Activated CD4-positive, alpha-beta T cell treated with anti-CD3 and anti-CD28 coated beads for 48 hours (primary cell): ENCODE measurements around the gene ADAMTS6.
"Not testable (repeated sequence)": the region's sequence is repeated elsewhere in the genome, so short reads cannot be mapped to it uniquely, and the experiment has no call there.

Experiments used
- DNase-seq: peaks from one replicate; pipeline ENCODE4 v3.0.0-alpha.2; 2020

Gene ADAMTS6

DNA sequence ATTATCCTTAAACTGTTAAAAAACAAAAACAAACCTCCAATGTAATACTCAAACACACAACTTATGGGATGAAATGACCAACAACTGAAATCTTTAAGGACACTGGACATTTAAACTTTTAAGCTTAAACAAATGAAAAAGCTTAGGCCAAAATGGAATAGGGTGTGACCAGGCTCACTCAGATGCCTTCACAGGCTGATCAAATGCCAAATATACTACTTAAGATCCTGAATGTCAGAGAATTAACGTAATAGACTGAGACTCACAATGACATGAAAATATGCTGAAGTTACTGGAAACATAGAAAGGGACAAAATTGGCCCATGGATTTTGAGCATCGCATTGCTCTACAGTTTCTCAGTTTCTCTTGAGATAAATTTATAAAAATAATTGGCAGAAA lies 286.8 kb downstream of the ADAMTS6 start:
- DNase-seq, result no peak

DNA sequence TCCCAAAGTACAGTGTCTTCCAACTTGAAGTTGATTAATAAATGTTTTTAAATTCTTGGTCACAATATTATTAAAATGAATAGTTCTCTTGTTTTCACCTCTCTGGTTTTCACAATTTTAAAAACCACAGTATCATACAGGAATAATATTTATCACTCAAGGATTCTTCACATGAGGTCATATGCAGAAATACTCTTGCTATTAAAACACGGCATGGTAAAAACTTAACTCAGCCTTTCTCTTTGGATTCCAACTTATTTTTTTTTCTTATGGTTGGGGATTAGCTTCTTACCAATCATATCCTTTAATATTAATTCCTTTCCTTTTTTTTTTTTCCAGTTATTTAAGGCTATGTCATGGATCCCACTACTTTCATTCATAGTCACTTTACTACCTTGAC lies 289.4 kb downstream of the ADAMTS6 start:
- no peak for DNase-seq

DNA sequence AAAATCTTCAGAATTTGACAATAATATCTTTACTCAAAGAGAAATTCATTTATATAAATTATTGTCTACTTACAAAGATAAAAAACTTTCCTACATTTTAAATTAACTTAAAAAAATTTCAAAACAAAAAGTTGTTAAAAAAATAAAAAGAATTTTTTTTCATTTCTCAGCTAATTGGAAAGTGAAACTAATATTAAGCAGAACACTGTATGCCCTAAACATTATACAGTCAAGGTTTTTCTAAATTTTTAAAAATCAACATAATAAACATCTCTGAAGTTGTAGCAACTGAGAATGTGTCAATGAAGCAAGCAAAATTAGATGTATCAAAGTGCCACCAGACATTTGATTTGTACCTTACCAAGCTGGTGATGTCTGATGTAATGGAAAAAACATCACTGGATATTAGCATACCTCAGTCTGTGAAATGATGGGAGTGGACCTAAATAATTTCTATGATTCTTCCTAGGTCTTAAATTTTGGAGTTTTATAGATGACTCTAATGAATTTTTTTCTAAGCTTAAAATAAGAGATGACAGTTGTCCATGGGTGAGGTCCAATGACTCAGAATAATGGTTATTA lies 290.1 kb downstream of the ADAMTS6 start:
- no peak for DNase-seq

DNA sequence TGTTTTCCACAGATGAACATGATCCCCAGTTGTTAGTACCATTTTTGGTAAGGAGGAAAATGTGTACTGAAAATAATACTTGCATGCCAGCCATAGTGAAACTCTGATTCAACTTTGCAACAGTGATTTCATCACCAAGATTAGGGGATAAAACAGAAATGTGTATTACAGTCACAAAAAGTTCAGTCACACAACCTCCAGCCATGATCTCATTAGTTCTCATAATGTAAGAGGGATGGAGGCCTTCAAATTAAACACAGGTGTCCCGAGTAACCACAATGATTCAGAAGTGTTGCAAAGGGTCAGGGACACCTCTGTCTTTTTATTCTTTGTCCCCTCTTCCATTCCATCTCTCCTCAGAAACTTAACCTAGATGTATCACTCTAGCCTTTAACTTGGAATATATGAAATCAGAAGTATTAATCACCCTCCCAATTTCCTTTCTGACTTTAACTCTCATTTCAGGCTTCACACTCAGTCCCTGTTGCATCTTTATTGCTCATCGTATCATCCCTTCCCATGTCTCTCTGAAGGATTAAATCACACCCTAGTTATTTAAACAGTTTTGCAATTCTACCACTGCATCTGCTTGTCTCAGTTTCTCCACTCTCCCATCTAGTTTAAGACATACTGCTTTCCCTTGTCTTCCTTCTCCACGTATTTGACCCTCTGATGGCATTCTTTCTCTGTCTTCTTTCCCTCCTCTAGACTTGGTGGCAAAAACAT lies 291.2 kb downstream of the ADAMTS6 start:
- peak; percentile 8 for DNase-seq

DNA sequence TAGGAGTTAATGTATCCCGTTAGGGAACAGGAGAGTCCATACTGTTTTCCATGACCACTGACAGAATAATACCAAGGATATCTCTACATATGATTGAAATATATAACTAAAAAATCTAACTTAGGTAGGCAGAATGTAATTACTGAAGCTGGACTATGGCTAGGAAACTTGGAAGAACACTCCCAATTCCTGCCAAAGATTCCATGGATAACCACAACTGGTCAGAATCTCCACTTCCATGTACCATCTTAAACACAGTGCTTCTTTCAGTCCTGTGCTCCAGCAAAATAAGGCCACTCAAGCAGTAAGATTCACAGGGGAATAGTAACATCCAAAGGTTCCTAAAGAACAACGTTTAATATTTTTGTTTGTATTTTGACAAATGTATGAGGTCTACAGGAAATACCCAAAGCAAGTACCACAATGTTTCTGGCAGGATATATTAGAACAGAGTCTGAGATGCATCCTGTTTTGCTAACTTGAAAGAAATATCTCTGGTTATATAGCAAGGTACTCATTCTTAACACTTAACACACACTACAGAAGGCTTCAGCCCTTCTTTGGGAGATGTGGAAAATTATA lies 295.0 kb downstream of the ADAMTS6 start:
- no peak for DNase-seq

DNA sequence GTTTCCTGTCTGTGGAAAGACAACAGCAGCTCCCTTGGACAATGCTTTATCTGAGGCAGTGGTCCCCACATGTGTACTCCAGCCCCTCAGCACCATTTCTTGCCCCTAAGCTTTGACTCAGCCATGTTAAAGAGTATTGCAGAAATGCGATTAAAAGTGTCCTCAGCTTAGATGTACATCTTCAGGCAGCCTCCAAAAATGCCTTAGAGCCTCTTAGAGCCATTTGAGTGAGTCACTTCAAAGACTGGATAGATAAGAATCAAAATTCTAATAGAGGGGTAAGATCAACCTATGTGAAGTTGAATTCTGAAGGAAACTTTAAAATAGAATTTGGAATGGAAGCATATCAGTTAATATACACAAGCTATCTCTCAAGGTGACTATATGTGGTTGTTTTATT lies 296.3 kb downstream of the ADAMTS6 start:
- DNase-seq, result no peak

DNA sequence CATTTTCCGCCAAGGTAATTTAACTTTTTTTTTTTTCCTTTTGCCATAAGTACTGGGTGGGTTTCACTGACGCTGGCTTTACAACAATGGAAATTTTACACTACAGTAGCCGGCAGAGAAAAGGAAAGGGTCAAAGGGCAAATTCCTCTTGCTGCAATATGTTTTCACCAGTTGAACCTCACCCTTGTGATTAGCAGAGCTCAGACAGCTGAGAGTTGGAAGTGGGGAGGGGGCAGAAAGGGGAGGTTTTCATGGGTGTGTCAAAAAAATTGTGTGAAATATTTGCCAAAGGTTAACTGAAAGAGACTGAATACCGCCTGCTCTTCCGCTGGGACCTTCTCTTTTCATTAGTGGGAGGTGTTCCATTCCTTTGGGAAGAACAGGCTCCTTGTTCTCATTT lies 296.9 kb downstream of the ADAMTS6 start:
- DNase-seq, result no peak

DNA sequence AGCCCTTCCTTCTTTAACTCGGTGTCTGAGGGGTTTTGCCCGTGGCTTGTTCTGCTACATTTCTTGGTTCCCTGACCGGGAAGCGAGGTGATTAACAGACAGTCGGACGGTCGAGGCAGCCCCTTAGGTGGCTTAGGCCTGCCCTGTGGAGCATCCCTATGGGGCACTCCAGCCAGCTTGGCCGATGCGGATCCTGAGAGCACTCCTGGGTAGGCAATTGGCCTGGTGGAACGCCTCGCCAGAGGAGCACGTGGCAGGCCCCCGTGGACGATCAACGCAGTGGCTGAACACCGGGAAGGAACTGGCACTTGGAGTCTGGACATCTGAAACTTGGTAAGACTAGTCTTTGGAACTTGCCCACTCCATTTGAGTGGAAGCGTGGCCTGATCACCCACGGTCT lies 307.5 kb downstream of the ADAMTS6 start:
- DNase-seq, result not testable (repeated sequence)

DNA sequence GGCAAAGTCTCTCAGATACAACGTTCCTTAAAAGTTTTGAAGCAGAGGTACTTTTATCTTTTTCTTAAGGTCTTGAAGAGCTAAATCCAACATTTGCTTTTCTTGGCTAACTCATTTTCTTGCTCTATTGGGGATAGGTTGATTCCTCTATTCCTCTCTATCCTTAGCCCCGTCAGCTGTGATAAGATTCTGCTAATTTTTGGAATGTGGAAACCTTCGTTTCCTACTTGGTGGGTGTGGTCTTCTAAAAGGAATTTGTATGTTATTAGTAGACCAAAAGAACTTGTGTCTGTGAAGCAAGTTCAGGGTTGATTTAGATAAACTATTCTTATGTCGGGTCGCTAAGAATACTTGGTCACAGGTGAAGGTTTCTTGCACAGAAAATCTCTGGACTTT lies 308.6 kb downstream of the ADAMTS6 start:
- DNase-seq, result no peak

DNA sequence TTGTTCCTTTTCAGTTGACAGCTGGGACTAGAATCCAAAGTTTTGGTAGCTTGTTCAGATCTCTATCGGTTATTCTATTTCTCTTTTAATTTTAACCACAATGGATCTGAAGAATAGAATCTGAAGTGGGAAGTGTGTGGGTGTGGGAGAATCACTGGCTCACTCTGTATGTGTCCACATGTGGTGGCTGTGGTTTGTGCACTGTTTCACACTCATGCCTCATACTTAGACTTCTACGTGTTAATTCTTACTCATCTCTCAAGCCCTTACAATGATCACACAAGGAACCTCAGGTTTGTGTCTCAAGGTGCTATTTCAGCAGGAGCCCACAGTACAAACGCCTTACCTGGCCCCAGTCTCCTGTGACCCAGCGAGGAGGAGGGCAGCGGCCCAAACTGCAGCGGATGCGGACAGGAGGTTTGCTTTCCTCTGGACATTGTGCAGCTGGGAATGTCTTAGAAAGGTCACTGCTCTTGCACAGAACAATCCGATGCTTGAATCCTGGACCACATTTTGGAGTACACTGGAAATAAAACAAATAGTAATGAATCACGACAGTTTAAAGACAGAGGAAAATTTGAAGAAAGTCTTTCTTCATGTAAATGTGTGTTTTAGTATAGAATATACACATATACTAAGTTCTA lies 309.1 kb downstream of the ADAMTS6 start:
- peak; percentile 83 for DNase-seq

DNA sequence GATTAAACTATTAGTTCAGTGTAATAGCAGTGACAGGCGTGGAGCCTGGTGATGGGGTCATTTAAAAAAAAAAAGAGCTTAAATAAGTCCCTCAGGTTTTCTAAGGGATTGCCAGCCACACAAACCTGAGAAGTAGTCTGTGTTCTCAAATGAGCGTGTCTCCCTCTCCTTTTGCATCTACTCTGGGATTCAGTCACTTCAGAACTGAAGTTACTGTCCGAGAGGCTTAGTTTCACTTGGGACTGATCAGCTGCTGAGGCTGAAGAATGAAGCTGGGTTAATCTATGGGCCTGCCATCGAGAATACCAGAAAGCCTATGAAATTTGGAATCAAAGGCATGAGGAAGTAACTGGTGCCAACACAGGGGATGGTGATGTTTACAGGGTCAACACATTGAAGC lies 310.1 kb downstream of the ADAMTS6 start:
- no peak for DNase-seq

DNA sequence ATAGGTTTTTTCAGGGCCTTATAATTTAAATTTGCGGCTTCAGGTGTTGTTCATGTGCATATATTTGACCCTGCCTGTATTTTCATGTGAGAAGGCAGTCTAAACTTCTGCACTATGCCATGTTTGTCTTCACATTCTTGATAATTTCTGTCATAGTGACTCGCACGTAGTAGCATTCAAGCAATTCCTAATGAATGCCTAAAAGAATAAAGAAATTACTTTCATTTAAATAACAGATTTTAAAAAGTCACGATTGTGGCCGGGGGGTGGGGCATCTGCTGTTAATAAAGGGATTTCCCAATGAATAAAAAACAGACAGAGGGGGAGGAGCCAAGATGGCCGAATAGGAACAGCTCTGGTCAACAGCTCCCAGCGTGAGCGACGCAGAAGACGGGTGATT lies 318.0 kb downstream of the ADAMTS6 start:
- no peak for DNase-seq

DNA sequence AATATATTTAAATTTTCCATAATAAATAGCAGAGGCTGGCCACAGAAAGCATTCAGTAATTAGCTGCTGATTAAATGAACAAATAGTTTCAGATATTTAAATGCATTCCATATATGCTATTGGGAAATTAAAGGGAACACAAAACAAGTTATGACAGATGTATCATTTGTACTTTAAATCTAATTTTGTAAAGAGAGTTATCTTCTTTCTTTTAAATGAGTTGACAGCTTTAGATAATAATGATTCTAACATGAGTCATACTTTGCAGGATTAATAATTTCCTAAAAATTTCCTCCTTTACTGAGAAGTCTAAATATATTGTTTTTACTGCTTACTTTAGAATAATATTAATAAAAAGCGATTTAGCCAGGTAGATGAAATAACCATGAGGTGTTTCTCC lies 320.1 kb downstream of the ADAMTS6 start:
- no peak for DNase-seq

DNA sequence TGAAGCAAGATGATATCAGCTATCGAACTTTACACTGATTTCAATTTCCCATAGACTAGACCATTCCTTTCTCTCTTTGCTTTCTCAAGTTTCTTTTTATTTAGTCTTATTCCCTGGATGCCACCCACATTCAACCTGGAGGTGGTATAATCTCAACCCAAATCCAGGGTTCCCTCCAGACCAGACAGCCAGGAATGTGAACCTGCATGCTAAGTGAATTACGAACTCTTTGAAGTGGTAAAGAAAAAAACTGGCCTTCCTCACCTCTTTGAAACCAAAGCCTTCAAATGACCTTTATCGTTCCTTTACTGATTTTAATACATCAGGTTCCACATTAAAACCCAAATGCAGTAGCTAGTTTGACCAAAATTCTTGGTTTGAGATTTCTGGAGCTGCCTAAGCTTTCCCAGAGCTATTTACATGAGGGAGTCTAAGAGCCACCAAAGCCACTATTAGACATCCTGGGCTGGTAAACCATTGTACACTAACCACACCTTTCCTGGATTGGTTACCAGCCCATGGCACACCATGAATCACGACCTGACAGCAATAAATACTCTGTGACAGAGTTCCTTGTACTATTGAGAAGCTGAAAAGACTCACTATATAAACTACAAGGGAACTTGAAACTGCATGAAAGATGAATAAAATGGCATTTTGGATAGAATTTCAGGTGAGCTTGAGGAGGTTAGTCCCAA lies 323.7 kb downstream of the ADAMTS6 start:
- DNase-seq, result no peak

DNA sequence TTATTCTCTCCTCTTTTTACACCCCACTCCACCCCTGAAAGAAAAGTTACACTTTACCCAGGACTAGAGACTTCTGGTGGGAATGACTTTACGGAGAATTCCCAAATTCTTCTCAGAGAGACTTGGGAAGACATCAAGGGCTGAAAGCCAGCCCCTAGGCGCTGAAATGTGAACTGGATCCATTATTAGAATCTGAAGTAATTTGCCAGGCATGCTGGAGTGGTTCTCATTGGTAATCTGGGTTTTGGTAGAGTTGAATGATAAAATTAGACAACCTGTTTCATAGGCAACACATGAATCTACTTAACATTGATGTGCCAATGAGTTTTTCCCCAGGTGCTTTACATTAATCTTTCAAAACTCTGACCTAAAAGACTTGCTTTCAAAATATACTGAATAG lies 324.8 kb downstream of the ADAMTS6 start:
- DNase-seq, result no peak

DNA sequence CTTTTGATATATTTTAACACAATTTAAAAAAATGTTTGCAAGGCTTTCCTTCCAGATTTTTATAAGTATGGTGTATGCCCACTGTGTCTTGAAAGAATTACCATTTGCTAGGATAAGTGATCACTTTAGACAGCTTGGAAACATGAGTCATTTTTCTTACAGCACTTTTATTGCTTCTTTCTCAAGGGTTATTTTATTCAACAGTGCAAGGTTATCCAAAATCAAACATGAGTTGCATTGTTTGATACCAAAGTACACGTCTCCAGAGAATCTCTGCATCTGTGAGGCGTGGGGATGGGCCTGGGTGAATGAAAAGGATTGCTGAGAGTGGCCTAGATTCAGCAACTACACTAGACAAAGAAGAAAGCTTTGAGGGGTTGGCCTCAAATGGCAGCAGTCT lies 329.6 kb downstream of the ADAMTS6 start:
- DNase-seq, result no peak

DNA sequence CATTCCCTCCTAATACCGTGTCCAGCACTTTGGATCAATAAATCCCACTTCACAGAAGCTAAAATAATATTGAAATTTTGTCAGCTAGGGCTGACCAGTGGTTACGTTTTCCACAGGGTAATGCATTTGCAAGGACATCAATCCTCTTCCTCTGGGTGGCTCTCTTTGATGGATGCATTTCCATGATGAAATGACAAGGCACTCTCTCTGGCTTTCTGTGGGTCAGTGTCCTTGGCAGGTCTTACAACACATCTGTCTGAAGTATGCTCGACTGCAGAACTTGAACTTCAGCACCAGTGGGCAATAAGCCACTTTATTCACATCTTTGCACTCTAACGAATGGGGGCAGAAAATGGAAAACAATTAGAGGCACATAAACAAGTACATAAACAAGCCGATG lies 330.1 kb downstream of the ADAMTS6 start:
- no peak for DNase-seq

DNA sequence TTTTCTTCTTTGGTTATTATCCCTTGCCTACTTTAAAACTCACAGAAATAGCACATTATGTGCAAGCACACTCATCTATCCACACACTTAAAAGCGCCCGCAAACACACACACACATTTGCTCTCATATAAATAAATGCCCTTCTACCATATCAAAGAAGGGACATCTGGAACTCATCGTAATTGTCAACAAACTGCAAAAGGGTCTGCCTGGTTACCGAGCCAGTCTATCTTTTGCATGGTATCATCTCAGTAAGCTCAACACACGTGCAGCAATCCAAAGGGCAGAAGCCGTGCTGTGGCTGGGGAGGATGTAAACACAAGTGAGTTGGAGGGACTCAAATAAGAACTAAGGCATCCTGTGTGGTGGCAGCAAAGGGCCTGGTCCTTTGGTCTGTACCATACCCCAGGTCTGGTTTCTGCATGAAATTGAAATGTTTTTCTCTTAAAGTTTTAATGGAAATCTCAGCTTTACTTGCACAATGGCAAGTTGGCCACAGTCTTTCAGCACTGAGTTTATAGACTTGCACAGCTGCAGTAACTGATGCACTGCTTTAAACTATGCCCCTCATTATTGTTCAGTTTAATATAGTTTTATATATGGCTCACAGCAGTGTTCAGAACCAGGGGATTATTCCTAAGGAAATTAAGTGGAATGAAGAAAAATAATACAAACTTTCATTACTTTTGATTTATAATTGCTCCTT lies 331.0 kb downstream of the ADAMTS6 start:
- no peak for DNase-seq

DNA sequence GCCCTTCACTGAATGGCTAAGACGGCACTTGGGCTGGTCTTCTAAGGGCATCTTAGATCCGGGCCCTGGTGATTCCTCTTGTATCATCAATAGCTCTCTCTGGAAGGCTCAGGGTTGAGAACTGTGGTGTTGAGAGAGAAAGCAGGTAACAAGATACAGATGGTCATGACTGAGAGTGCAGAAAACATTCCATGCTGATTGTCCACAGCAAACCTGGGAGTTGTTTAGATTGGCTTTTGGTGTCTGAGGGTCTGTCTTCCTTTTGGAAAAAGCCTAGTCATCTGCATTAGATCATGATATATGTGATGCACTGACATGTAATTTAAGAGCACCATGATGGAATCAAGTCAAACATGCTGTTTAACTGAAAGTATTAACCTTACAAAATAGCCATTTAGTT lies 331.9 kb downstream of the ADAMTS6 start:
- DNase-seq, result no peak

DNA sequence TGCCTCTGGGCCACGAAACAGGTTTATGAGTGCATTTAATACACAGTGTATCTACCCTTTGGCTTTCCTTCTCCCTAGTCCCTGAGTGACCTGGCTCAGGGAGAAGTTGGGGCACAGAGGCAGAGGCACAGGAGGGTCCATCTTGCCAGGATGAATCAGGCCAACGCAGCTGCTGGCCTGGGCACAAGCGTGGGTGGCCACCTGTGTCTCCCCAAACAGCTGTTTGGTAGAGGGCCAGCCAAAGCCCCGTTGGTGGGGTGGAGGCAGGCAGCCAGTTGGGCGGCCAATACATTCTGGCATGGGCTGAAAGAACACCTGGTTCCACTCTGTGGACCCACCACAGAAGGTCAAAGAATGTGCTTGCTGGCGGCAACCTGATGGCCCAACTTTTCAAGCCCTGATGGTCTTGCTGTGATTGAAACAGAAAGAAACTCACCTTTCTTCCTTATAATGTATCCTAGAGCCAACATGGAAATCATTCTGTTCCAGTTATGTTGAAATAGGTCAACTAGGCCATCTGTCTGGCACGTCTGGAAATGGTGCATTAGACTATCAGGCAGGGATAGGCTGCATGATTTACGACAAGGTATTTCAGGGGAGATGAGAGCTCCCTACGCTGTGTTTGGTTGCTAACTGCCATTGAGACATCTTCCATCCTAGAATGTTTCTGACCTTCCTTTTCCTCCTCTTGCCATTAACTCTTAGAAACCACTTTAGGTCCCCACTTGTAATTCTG lies 337.4 kb downstream of the ADAMTS6 start:
- DNase-seq, result no peak

DNA sequence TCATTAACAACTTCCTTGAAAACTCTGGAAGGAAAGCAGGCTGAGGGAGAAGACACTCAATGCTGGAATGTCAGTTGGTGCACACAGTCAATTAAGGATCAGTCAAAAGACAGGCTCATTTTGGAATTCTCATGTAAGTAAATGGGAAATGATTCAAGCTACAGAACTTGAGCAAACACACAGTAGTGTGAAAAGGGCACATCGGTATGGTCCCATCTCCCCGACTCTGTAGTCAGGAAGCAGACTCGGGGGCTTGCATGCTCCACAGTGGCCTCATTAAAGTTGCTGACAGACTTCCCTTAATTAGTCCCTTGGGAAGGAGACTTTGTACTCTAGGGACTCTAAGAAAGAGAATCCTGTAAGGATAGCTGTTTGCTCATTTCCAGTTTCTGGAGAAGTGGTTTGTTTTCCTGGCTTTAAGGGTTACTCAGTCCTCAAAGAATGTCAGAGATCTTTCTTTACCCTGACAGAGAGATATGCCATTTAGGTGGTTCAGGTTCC lies 339.2 kb downstream of the ADAMTS6 start:
- DNase-seq, result no peak

DNA sequence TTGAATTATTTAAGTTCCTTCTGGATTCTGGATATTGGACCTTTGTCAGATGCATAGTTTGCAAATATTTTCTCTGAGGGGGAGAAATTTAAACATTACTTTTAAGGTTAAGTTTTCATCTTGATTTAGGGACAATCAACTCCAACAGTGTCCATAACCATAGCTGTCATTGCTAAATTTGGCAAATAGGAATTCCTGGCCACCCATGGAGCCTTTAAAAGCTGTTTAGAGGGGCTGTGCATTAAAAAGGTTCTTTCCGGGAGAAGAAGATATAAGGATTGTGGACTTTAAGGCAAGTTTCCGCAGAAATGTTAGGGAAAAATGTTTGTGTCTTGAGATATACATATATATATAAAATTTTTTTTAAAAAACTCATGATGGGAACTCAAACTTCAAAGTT lies 339.7 kb downstream of the ADAMTS6 start:
- DNase-seq, result no peak
